SK-MEL-5 (cell line): ENCODE measurements around the gene DPP8. TPM values are rescaled to one million over a fixed set of nuclear protein-coding genes. Genes with fewer than 3 reads are reported as not detected.
"Not testable (repeated sequence)": the region's sequence is repeated elsewhere in the genome, so short reads cannot be mapped to it uniquely, and the experiment has no call there.

Experiments used
- DNase-seq: peaks from one replicate; pipeline ENCODE4 v3.0.0-alpha.2; 2016; ENCODE audit warnings: low read depth, low spot score
- in situ Hi-C: cut with HindIII; loops from 2 replicates; pipeline ENCODE4 v1.10.0; 2016; ENCODE audit warnings: low sequenced_read_pairs, high pct_unique_total_duplicates, low pct_unique_long_range_greater_than_20kb
- polyA plus RNA-seq, 2 experiments: library from polyadenylated mRNA; depleted of rRNA; stranded (reverse); fragments of >200 nt; gene quantifications; 2 replicates each; pipeline ENCODE4 v1.2.3, GENCODE V29; 2015
- total RNA-seq: library from RNA; depleted of rRNA; stranded (reverse); fragments of >200 nt; shearing (Covaris generic); gene quantifications from 2 replicates; pipeline ENCODE4 v1.2.3, GENCODE V29; 2014; rRNA removed

Gene DPP8
- 17.4 and 23.2 TPM in 2 replicates for total RNA-seq
- polyA plus RNA-seq (2015; cell fraction: cytosol; rRNA removed): 15.1 and 20.0 TPM in 2 replicates
- 20.0 and 30.9 TPM in 2 replicates for polyA plus RNA-seq (2015; cell fraction: nucleus; rRNA removed)

DNA sequence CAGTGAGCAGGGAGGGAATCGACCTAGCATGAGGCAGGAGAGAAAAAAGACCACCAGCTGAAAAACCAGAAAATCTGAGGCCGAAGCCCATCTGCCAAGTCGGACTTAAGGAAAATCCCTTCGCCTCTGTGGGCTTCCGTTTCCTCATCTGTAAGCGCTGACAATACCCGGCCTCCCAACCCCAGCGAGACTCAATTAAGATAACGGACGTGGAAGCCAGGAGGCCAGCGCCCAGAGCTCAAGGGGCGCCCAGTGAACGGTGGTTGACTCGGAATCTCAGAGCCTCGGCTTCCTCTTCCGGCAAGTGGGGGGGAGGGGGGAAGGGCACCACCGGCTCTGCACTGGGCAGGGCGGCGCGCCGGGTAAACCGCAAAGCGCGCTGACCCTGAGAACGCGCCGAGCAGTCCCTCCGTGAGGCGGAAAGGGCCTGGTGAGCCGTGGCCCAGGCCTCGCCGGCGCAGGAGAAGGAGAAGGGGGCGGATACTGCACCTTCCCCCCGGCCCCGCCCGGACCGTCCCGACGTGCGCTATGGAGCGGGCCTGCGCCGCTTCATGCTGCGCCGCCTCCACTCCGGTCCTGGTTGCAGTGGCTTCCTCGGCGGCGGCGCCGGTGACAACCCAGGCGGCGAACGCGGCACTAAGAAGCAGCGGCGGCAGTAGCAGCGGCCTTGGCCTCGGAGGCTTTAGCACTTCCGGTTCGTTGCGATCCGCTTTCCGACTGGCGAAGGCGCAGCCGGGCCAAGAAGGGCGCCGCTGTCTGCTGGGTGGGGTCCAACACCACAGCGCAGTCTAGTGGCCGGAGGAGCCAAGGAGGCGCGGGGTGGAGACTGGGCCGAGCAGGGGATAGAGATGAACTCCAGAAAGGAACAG is at the start of gene DPP8:
DPP8 (minus strand) TSS at position 693 of the 869 bp plus-strand sequence. CDS start 5,136 bp downstream, outside the sequence.
- in situ Hi-C loops: no loop called here
- DNase-seq: peak; percentile 93

DNA sequence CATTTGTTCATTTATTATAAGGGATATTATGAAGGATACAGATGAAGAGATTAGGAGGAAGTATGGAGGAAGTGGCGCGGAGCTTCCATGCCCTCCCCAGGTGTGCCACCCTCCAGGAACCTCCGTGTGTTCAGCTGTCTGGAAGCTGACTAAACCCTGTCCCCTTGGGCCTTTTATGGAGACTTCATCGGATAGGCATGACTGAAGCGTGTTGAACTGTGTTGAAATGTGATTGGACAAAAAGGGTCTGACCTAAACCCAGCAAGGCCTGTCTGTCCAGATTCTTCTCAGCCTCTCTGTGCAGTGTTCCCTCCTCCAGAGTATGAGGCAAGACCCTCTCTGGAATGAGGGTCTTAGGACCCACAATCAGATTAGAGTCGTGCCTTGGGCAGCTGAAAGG is 44.4 kb upstream of the DPP8 start:
- in situ Hi-C loops: loop anchor here (25.0 kb wide), 1 partner anchor 100 kb away; no protein-coding TSS in a partner anchor
- DNase-seq: no peak

DNA sequence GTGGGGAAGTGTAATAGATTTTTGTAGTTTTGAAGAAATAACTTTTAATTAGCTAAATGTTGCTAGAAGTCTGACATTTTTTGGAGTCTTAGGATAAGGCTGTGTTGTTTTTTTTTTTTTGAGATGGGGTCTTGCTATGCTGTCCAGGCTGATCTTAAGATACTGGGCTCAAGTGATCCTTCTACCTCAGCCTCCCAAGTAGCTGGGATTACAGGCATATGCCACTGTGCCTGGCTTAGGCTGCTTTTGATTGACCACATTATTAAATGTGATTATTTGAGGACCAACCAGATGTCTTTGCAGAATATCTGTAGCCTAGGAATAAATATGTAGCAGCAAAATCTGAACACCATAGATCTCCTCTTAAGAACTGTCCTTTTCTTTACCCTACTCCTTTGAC is 42.5 kb upstream of the DPP8 start:
- in situ Hi-C loops: loop anchor here (25.0 kb wide), 1 partner anchor 98 kb away; no protein-coding TSS in a partner anchor
- DNase-seq: no peak

DNA sequence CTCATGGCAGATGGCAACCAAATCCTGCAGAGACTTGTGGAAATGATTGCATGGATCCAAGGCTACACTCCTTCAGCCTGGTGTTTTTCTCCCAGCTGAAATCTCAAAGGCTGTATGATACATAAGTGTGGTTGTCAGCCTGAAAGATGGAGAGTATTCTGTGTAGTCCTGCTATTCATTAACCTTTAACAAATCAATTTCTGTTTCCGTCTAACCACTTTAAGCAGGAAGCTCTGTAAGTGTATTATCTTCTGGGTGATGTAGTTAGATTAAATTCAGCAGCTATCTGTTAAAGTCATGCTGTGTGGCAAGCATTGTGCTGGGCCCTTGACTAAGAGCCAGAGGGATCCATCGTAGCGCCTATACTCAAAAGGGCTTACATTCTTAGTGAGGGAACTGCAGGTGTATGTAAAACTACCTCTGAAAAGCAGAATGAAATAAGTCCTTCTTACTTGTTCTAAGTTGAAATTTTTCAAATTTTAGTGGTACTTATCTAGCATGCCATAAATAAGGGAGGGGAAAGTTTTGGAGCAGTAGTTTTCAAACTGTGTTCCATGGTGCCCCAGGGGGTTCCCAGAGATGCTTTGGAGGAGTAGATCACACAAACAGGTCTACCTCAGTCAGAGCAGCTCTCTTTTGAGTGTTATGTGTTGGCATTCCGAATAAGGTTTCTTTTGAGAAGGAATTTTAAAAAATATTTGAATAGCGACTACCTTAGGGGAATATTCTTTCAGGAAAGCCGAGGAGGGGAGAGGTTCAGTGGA is 41.7 kb upstream of the DPP8 start:
- no peak for DNase-seq
- in situ Hi-C loops: loop anchor here (25.0 kb wide), 1 partner anchor 97 kb away; no protein-coding TSS in a partner anchor

DNA sequence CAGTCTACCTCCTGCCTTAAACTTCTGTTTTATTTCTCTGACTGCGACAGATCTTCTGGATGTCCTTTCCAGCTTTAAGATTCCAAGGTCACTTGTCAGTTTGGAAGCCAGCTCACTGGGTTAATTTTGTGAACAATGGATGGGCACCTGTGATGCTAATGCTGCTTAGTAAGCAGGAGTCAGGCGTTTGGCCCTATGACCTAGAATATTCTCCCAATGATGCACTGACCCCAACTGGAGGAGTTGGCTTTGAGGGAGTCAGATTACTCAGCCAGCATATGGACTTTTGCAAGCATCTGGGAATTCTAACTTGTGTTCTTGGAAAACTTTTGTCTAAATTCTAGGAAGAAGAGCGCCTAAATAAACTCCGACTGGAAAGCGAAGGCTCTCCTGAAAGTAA is 40.8 kb upstream of the DPP8 start:
- in situ Hi-C loops: loop anchor here (25.0 kb wide), 1 partner anchor 96 kb away; no protein-coding TSS in a partner anchor
- no peak for DNase-seq

DNA sequence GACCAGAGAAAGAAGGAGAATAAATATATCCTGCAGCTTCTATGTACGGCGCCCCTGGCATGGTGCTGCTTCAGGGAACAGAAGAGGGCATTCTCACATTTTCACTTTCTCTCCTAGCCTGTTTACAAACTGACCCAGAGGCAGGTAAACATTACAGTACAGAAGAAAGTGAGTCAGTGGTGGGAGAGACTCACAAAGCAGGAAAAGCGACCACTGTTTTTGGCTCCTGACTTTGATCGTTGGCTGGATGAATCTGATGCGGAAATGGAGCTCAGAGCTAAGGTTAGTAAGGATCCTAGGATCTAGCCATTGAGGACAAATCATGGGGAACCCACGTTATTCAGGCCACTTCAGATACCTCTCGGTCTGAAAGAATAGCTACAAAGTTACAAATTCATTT is 39.1 kb upstream of the DPP8 start:
- DNase-seq: no peak
- in situ Hi-C loops: loop anchor here (25.0 kb wide), 1 partner anchor 94 kb away; no protein-coding TSS in a partner anchor

DNA sequence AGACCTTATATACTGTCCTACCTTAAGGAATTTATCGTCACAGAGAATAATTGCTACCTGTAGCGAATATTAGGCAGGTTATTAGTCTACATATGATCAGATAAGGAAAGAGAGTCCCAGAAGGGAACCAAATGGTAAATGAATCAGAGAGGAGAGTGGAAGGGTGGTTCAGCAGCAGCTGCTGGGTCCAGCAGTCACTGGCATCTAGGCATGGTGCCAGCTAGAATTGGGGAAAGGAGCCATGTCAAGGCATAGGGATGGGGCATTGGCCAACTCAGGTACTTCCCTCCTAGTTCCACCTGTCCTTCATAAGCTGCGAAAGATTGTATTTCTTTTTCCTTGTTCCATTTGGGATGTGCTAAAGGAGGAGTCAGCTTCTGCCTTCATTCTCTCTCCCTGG is 36.2 kb upstream of the DPP8 start:
- in situ Hi-C loops: loop anchor here (25.0 kb wide), 1 partner anchor 91 kb away; no protein-coding TSS in a partner anchor
- no peak for DNase-seq

DNA sequence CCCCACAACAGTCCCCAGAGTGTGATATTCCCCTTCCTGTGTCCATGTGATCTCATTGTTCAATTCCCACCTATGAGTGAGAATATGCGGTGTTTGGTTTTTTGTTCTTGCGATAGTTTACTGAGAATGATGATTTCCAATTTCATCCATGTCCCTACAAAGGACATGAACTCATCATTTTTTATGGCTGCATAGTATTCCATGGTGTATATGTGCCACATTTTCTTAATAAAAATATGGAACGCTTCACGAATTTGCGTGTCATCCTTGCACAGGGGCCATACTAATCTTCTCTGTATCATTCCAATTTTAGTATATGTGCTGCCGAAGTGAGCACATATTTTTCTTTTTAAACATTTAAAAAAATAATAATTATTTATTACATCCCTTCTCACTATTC is 35.4 kb upstream of the DPP8 start:
- not testable (repeated sequence) for DNase-seq
- in situ Hi-C loops: loop anchor here (25.0 kb wide), 1 partner anchor 91 kb away; no protein-coding TSS in a partner anchor

DNA sequence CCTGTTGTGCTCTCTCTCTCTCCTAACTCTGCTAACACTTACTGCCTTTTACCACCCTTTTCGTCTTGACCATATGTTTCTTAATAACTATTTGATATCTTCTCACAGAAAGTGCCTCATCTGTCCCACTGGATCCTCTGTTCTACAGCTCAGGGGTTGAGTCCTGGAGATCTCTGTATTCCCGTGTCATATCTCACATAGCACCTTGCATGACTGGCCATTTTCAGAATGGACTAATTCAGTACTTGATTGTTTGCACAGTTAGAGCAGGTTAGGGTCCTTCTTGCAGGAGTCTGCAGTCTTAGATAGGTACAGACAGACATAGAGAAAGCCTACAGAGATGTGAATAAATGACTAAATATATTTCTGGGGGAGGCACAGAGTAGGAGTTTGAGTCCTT is 33.7 kb upstream of the DPP8 start:
- no peak for DNase-seq
- in situ Hi-C loops: loop anchor here (25.0 kb wide), 1 partner anchor 89 kb away; no protein-coding TSS in a partner anchor

DNA sequence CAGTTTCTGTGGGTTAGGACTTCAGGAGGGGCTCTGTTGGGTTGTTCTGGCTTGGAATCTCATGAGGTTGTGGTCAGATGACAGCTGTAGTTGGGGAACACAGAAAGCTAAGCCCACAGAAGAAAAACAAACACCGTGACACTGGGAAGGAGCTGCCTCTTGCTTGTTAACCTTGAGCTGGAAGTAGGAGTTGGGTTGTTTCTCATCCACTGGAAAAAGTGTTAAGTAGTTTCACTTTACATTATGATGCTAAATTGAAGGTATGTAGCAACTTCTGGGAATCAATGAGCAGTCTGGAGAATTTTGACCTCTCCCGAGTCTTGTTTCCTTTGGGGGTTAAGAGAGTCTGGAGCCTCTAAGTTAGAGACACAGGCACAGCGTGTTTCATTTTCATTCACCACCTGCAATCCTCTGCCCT is 33.2 kb upstream of the DPP8 start:
- in situ Hi-C loops: loop anchor here (25.0 kb wide), 1 partner anchor 88 kb away; no protein-coding TSS in a partner anchor
- peak; percentile 56 for DNase-seq

DNA sequence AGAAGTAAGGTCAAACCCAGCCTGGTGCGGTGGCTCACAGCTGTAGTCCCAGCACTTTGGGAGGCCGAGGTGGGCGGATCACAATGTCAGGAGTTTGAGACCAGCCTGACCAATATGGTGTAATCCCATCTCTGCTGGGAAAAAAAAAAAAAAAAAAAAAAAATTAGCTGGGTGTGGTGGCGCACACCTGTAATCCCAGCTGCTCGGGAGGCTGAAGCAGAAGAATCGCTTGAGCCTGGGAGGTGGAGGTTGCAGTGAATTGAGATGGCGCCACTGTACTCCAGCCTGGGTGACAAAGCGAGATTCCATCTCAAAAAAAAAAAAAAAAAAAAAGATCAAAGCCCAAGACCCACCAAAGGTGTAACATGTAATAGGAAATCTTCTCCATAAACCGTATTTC is 31.8 kb upstream of the DPP8 start:
- DNase-seq, in situ Hi-C loops: not testable (repeated sequence)

DNA sequence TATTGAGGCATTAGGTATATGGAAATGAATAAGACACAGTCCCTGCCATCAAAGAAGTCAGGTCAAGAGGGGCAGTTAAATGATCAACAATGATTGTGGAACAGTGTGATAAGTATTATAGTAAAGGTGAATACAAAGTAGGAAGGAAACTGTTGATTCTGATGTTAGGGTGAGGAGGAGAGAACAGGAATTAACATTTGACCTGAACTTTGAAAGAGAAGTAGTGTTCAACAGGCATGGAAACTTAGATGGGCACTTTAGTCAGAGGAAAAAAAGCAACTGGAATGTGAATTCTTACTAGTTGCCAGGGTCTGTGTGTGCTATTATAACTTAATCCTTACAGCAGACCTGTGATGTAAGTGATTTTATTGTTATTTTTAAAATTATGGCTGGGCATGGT is 30.4 kb upstream of the DPP8 start:
- no peak for DNase-seq

DNA sequence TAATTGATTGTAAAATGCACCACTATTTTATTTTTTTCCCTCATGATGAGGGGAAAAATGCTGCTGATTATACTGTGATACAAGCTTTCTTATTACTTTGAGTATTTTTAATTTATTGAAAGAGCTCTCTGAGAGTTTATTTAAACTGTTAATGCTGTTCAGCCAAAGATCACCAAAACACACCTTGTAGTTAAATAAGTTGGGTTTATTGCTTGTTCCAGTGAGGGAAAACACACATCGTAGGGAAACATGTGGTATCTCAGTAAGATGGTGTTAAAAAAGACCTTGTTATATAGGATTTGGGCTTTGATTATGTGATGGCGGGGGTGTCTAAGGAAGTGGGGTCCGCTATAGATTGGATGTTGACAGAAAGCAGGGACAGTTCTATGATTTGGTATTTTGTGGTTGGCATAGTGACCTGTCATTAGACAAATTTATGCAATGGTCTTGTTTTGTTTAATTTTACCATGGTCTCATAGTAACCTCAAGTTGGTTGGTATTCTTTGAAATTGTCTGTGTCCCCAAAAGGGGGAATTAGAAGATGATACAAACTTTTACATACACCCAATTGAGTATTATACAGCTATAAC is 23.8 kb upstream of the DPP8 start:
- in situ Hi-C loops: no loop called here
- no peak for DNase-seq

More for the DNA sequence above, 30.4 kb upstream of the DPP8 start:
- in situ Hi-C loops: no loop called here

DNA sequence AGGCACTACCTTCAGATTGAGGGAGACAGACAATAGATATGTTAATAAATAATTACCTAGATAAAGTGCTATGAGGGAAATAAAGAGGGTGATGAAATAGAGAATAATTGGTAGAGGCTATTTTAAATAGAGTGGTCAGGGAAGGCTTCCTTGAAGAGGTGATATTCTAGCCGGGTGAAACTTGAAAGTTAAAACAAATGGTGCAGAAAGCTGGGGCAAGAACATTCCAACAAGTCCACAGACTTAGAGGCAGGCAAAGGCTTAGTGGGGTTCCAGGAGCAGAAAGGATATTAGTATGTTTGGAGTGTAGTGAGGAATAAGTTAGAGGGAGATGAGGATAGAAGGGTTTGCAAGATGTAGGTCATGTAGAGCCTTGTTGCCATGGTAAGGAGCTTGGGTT is 22.8 kb upstream of the DPP8 start:
- DNase-seq: no peak
- in situ Hi-C loops: no loop called here

DNA sequence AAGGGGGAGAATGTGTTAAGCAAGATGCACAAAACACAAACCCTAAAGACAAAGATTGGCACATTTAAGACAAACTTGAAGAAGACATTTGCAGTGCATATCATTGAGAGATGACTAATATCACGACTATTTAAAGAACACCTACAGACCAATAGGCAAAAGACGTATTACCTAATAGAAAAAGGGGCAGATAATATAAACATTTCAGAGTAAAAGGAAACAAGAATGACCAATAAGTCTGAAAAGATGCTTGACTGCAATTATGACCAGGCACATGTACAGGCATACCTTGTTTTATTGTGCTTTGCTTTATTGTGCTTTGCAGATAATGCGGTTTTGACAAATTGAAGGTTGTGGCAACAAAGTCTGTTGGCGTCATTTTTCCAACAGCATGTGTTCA is 17.7 kb upstream of the DPP8 start:
- no peak for DNase-seq
- in situ Hi-C loops: no loop called here

DNA sequence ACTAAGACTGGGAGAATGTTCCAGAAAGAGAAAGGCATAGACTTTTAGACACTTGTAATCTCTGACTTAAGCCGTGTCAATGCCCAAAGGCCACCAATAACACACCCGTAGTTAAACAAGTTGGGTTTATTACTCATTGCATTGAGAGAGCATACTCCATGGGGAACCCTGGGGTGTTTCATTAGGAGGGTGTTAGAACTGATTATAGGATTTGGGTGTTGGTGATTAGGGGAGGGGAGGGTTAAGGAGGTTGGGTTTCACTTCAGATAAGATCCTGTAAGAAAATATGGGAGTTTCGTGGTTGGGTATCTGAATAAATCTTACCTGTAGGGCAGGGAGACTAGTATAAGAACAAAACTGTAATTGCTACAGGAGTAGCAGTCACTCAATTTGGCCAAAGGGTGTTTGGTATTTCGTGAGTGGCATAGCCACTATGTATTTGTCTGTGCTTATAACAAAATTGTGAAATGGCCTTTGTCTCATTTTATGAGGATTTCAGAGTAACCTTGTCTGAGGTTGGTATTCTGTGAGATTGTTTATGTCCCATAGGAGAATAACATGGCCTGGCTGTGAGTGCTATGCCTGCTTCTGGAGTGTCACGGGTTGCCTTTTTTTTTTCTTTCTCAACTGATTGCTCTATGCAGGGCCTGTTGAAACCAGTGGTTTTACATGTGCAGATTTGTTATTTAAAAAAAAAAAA is 15.7 kb upstream of the DPP8 start:
- peak; percentile 85 for DNase-seq
- in situ Hi-C loops: no loop called here

DNA sequence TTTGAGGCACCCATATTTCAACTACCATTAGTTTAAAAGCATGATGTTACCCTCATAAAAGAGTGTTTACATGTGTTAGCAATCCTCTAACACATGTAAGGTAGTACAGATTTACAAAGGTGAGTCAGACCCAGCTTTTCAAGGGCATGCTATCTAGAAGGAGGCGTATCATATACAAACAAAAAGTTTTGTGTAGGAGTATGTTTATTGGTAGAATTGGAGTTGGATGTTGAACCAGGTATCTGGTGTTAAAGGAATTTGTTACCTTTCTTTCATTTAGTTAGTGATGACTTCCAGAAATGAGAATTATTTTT is 15.2 kb upstream of the DPP8 start:
- in situ Hi-C loops: no loop called here

More for the DNA sequence above, 15.2 kb upstream of the DPP8 start:
- DNase-seq: peak; percentile 16
